ENCODE measurements around the gene MPO. TPM values are rescaled to one million over a fixed set of nuclear protein-coding genes. Genes with fewer than 3 reads are reported as not detected.

The MPO gene
- total RNA-seq, 4 donors from 2014 or later, result not detected

DNA sequence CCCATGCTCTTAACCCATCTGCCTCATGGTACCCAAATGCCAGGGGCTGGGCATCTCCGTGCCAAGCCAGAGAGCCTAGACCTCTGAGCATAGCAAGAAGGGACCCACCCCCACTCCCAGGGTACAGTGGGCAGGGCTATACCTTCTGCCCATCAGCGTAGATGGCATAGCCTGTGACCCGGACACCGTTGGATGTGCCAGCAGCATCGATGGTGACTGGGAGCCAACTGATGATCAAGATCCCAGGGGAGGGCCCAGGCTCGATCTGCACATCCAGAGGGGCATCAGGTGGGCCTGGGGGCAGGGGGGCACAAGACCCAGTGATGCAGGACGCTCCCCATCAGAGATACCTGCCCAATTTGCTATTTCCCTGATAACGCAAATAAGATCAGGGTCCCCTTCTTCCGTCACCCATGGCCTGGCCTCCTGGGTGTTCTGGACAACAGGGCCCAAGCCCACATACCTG, 30.7 kb upstream of the MPO start:
- 83 to 99% methylated on average over 4 to 8 of the region's 9 CpGs for WGBS, 2 donors
- H3K4me3 ChIP-seq, result no peak overlapping the region
- H3K4me1 ChIP-seq, result no peaks in the 10 kb centered on the region
- H3K36me3 ChIP-seq, result peaks cover 0 to 57% (median 0%) of the 10 kb centered on the region in 3 donors
- DNase-seq (ENCODE audit: low spot score in 2 of 2), result no peak
- no peaks in the 10 kb centered on the region for H3K9me3 ChIP-seq
- TF ChIP-seq EP300 (IDR thresholded peaks at IDR 0.05) (no peak), CTCF (IDR thresholded peaks at IDR 0.05) (no peak), POLR2A (IDR thresholded peaks at IDR 0.05) (no peak)
- H3K27me3 ChIP-seq, result no peaks in the 10 kb centered on the region
- no peak overlapping the region for H3K27ac ChIP-seq

GRCh38 chr17:58310511-58311428, 30.0 kb upstream of the MPO start:
- Histone ChIP-seq H3K4me1 (no peaks in the 10 kb centered on the region), H3K27me3 (no peaks in the 10 kb centered on the region), H3K4me3 (no peak overlapping the region), H3K36me3 (peaks cover 0 to 64% (median 0%) of the 10 kb centered on the region in 3 donors), H3K27ac (no peak overlapping the region), H3K9me3 (no peaks in the 10 kb centered on the region)
- no peak for DNase-seq (ENCODE audit: low spot score in 2 of 2)
- WGBS, 2 donors, result 85 to 89% methylated on average over 18 to 21 of the region's 23 CpGs
- no peak for TF ChIP-seq CTCF (IDR thresholded peaks at IDR 0.05)
- no peak for TF ChIP-seq EP300 (IDR thresholded peaks at IDR 0.05)
- no peak for TF ChIP-seq POLR2A (IDR thresholded peaks at IDR 0.05)

GRCh38 chr17:58309918-58310259, 29.2 kb upstream of the MPO start:
- WGBS, 2 donors, result 69 to 85% methylated on average over 4 to 5 of the region's 5 CpGs
- Histone ChIP-seq H3K27me3 (no peaks in the 10 kb centered on the region), H3K27ac (no peak overlapping the region), H3K36me3 (peaks cover 0 to 60% (median 0%) of the 10 kb centered on the region in 3 donors), H3K4me3 (no peak overlapping the region), H3K9me3 (no peaks in the 10 kb centered on the region), H3K4me1 (no peaks in the 10 kb centered on the region)
- TF ChIP-seq EP300 (IDR thresholded peaks at IDR 0.05), result no peak
- no peak for TF ChIP-seq CTCF (IDR thresholded peaks at IDR 0.05)
- TF ChIP-seq POLR2A (IDR thresholded peaks at IDR 0.05), result no peak
- DNase-seq (ENCODE audit: low spot score in 2 of 2), result no peak

DNA sequence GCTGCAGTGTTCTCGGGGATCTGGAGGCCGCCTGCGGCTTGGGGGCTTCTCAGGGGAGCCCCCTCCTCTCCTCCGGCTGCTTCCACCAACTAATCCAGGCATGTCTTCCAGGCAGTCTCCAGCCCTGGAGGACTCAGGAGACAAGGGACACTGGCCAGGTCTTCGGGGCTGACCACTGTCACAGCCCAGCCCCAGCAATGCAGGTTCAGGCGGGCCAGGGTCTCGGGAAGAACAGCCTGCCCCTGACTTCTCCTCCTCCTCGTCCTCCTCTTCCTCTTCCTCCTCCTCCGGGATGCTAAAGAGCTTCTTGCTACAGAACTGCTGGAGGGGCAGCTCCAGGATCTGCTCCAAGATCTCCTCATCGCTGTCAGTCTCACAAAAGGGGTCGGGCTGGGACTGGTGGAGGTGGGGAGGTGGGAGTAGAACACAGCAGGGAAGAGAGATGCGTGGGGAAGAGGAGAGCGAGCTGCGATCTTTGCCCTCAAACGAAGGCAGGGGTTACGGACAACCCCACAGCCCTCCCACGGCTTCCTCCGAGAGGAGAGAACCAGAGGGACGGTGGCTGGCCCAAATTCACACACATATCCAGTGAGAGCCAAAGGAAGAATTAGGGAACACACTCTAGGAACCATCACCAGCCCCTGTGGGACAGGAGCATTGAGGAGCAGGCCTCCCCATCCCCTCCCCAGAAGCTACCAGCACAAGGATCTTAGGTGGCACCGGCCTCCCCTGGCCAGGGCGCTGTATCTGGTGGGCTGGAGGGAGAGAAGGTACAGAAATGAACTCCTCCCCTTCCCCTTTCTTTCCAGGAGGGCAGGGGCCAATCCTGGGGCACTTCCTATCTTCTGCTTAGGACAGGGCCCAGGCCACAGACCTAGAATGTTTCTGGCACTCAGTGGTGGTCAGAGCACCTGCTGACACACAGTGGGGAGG, 28.5 kb upstream of the MPO start:
- peaks cover 0 to 60% (median 0%) of the 10 kb centered on the region in 3 donors for H3K36me3 ChIP-seq
- no peaks in the 10 kb centered on the region for H3K9me3 ChIP-seq
- H3K27ac ChIP-seq, result no peak overlapping the region
- 69 to 78% methylated on average over 18 to 21 of the region's 21 CpGs for WGBS, 2 donors
- no peaks in the 10 kb centered on the region for H3K27me3 ChIP-seq
- TF ChIP-seq EP300 (IDR thresholded peaks at IDR 0.05) (no peak), CTCF (IDR thresholded peaks at IDR 0.05) (no peak), POLR2A (IDR thresholded peaks at IDR 0.05) (no peak)
- no peak overlapping the region for H3K4me3 ChIP-seq
- no peak for DNase-seq (ENCODE audit: low spot score in 2 of 2)
- peaks cover 0 to 4% (median under 1%) of the 10 kb centered on the region in 4 donors for H3K4me1 ChIP-seq

Measured in tibial nerve (tissue), 4 donors.